WTC11 (cell line): ENCODE data around the gene PRKN. TPM values are rescaled to one million over a fixed set of nuclear protein-coding genes. Genes with fewer than 3 reads are reported as not detected.

Experiments
- ATAC-seq: fragments of 200-7000 bp; cut with Tn5 transposase; 2 replicates; pipeline ENCODE4 v1.10.0; 2021; ENCODE audit warnings: mild to moderate bottlenecking, moderate library complexity
- CTCF ChIA-PET: fragments of 300-600 bp; sonication (Branson Sonifier 250); formaldehyde crosslinking; loops from one replicate; lab custom pipeline; 2021; ENCODE audit warnings: antibody characterized with exemption; lab: Charles Lee
- POLR2A ChIA-PET: fragments of 350-600 bp; sonication (Branson Sonifier 250); formaldehyde crosslinking; loops from one replicate; lab custom pipeline; 2021; ENCODE audit warnings: antibody characterized with exemption; lab: Charles Lee
- DNase-seq: peaks from one replicate; pipeline ENCODE4 v3.0.0; 2021; ENCODE audit warnings: low spot score
- H3K27ac Mint-ChIP-seq: 2 replicates; pipeline ENCODE4 v1.8.0; 2021; ENCODE audit warnings: mixed read lengths
- H3K27me3 Mint-ChIP-seq: 2 replicates; pipeline ENCODE4 v1.8.0; 2021; ENCODE audit warnings: low read depth, mild to moderate bottlenecking, moderate library complexity, mixed read lengths
- H3K36me3 Mint-ChIP-seq: 2 replicates; pipeline ENCODE4 v1.8.0; 2021; ENCODE audit warnings: mixed read lengths
- H3K4me1 Mint-ChIP-seq: 2 replicates; pipeline ENCODE4 v1.8.0; 2022; ENCODE audit warnings: mixed read lengths
- H3K4me3 Mint-ChIP-seq: 2 replicates; pipeline ENCODE4 v1.8.0; 2021; ENCODE audit warnings: mild to moderate bottlenecking, moderate library complexity, mixed read lengths
- H3K9me3 Mint-ChIP-seq: 2 replicates; pipeline ENCODE4 v1.8.0; 2021; ENCODE audit warnings: mixed read lengths
- ARID4B ChIP-seq: sonication (generic); formaldehyde crosslinking; IDR thresholded peaks from 2 replicates; pipeline ENCODE4 v1.8.0; 2023; ENCODE audit warnings: missing genetic modification reagents, mild to moderate bottlenecking, borderline replicate concordance
- CTCF ChIP-seq: fragments of 200-600 bp; IDR thresholded peaks from 2 replicates; pipeline ENCODE4 v1.8.0; 2022; ENCODE audit warnings: antibody characterized with exemption
- E2F1 ChIP-seq: sonication (generic); formaldehyde crosslinking; IDR thresholded peaks from 2 replicates; pipeline ENCODE4 v1.8.0; 2022; ENCODE audit warnings: mild to moderate bottlenecking, missing genetic modification reagents
- JUN ChIP-seq: sonication (generic); formaldehyde crosslinking; IDR thresholded peaks from 2 replicates; pipeline ENCODE4 v1.8.0; 2023; ENCODE audit warnings: mild to moderate bottlenecking, missing genetic modification reagents
- MXD4 ChIP-seq: fragments of 250-450 bp; sonication (Bioruptor Pico); IDR thresholded peaks from 2 replicates; pipeline ENCODE4 v1.8.0; 2021; ENCODE audit warnings: mild to moderate bottlenecking, moderate library complexity, borderline replicate concordance
- NFATC4 ChIP-seq: fragments of 250-450 bp; sonication (Bioruptor Pico); IDR thresholded peaks from 2 replicates; pipeline ENCODE4 v1.9.0; 2021; ENCODE audit warnings: mild to moderate bottlenecking
- NR2C2 ChIP-seq: sonication (generic); formaldehyde crosslinking; IDR thresholded peaks from 2 replicates; pipeline ENCODE4 v1.8.0; 2022; ENCODE audit warnings: mild to moderate bottlenecking, missing genetic modification reagents
- RORB ChIP-seq: fragments of 250-450 bp; sonication (Bioruptor Pico); IDR thresholded peaks from 2 replicates; pipeline ENCODE4 v1.9.0; 2021; ENCODE audit warnings: mild to moderate bottlenecking
- SMAD3 ChIP-seq: sonication (generic); formaldehyde crosslinking; IDR thresholded peaks from 2 replicates; pipeline ENCODE4 v1.8.0; 2022; ENCODE audit warnings: missing genetic modification reagents, mild to moderate bottlenecking, borderline replicate concordance
- SMAD4 ChIP-seq: sonication (generic); formaldehyde crosslinking; IDR thresholded peaks from 2 replicates; pipeline ENCODE4 v1.8.0; 2022; ENCODE audit warnings: mild to moderate bottlenecking, missing genetic modification reagents
- TCF7 ChIP-seq: sonication (generic); formaldehyde crosslinking; IDR thresholded peaks from 2 replicates; pipeline ENCODE4 v1.8.0; 2022; ENCODE audit warnings: mild to moderate bottlenecking, low read depth, missing genetic modification reagents, moderate library complexity
- TEAD4 ChIP-seq: sonication (generic); formaldehyde crosslinking; IDR thresholded peaks from 2 replicates; pipeline ENCODE4 v1.8.0; 2022; ENCODE audit warnings: mild to moderate bottlenecking, missing genetic modification reagents
- ZNF219 ChIP-seq: sonication (generic); formaldehyde crosslinking; IDR thresholded peaks from 2 replicates; pipeline ENCODE4 v1.8.0; 2023; ENCODE audit warnings: missing genetic modification reagents, mild to moderate bottlenecking, borderline replicate concordance
- ZNF263 ChIP-seq: sonication (generic); formaldehyde crosslinking; IDR thresholded peaks from 2 replicates; pipeline ENCODE4 v1.8.1; 2022; ENCODE audit warnings: low read depth, mild to moderate bottlenecking, moderate library complexity, missing genetic modification reagents
- ZNF396 ChIP-seq: fragments of 250-450 bp; sonication (Bioruptor Pico); IDR thresholded peaks from 2 replicates; pipeline ENCODE4 v1.8.0; 2021; ENCODE audit warnings: mild to moderate bottlenecking, moderate library complexity, borderline replicate concordance
- ZNF416 ChIP-seq: fragments of 250-450 bp; sonication (Bioruptor Pico); IDR thresholded peaks from 2 replicates; pipeline ENCODE4 v1.9.0; 2021; ENCODE audit warnings: mild to moderate bottlenecking, inconsistent platforms
- ZNF423 ChIP-seq: fragments of 250-450 bp; sonication (Bioruptor Pico); IDR thresholded peaks from 2 replicates; pipeline ENCODE4 v2.1.2; 2022; ENCODE audit warnings: mild to moderate bottlenecking, moderate library complexity
- ZNF512 ChIP-seq: sonication (generic); formaldehyde crosslinking; IDR thresholded peaks from 2 replicates; pipeline ENCODE4 v1.8.1; 2022; ENCODE audit warnings: missing genetic modification reagents, borderline replicate concordance
- total RNA-seq: library from RNA; stranded (reverse); gene quantifications from 3 replicates; pipeline ENCODE4 v1.2.3, GENCODE V29; 2021
- TF ChIP-seq, protein P1 (sequence below): sonication (generic); formaldehyde crosslinking; conservative IDR thresholded peaks from 2 replicates; pipeline ENCODE4 v1.8.1; 2022; ENCODE audit warnings: mild to moderate bottlenecking, missing genetic modification reagents
- TF ChIP-seq, protein P2 (sequence below): fragments of 250-450 bp; sonication (Bioruptor Pico); IDR thresholded peaks from 2 replicates; pipeline ENCODE4 v1.9.0; 2021; ENCODE audit warnings: mild to moderate bottlenecking
- TF ChIP-seq, protein P3 (sequence below): sonication (generic); formaldehyde crosslinking; IDR thresholded peaks from 2 replicates; pipeline ENCODE4 v1.8.1; 2022; ENCODE audit warnings: low read depth, missing genetic modification reagents, borderline replicate concordance

Gene PRKN
- total RNA-seq, 1 experiment from 2014 or later, result 0.59 TPM

- 0 out of 2 replicates have a peak, but pooled peaks cover 3% of the 10 kb centered on the region for H3K4me1 Mint-ChIP-seq
- no peak overlapping the region for H3K27ac Mint-ChIP-seq
- H3K27me3 Mint-ChIP-seq, result no peaks in the 10 kb centered on the region
- H3K9me3 Mint-ChIP-seq, result no peaks in the 10 kb centered on the region
- no peak for ATAC-seq
- ChIA-PET POLR2A (no interaction called here), CTCF (no interaction called here)
- no peak overlapping the region for H3K4me3 Mint-ChIP-seq
- no peak for DNase-seq
- no peaks in the 10 kb centered on the region for H3K36me3 Mint-ChIP-seq
- no peak for TF ChIP-seq ZNF396 (CRISPR knock-in tag)
- no peak for TF ChIP-seq ARID4B
- TF ChIP-seq JUN (CRISPR knock-in tag), result no peak
- no peak for TF ChIP-seq SMAD4 (CRISPR knock-in tag)
- TF ChIP-seq RORB (CRISPR knock-in tag), result no peak
- TF ChIP-seq TCF7 (CRISPR knock-in tag), result no peak
- no peak for TF ChIP-seq ZNF263 (CRISPR knock-in tag)
- no peak for TF ChIP-seq NFATC4 (CRISPR knock-in tag)
- TF ChIP-seq, protein P1, sequence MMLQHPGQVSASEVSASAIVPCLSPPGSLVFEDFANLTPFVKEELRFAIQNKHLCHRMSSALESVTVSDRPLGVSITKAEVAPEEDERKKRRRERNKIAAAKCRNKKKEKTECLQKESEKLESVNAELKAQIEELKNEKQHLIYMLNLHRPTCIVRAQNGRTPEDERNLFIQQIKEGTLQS (CRISPR knock-in tag), result no peak
- TF ChIP-seq, protein P2, sequence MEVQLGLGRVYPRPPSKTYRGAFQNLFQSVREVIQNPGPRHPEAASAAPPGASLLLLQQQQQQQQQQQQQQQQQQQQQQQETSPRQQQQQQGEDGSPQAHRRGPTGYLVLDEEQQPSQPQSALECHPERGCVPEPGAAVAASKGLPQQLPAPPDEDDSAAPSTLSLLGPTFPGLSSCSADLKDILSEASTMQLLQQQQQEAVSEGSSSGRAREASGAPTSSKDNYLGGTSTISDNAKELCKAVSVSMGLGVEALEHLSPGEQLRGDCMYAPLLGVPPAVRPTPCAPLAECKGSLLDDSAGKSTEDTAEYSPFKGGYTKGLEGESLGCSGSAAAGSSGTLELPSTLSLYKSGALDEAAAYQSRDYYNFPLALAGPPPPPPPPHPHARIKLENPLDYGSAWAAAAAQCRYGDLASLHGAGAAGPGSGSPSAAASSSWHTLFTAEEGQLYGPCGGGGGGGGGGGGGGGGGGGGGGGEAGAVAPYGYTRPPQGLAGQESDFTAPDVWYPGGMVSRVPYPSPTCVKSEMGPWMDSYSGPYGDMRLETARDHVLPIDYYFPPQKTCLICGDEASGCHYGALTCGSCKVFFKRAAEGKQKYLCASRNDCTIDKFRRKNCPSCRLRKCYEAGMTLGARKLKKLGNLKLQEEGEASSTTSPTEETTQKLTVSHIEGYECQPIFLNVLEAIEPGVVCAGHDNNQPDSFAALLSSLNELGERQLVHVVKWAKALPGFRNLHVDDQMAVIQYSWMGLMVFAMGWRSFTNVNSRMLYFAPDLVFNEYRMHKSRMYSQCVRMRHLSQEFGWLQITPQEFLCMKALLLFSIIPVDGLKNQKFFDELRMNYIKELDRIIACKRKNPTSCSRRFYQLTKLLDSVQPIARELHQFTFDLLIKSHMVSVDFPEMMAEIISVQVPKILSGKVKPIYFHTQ, result no peak
- TF ChIP-seq SMAD3 (CRISPR knock-in tag), result no peak
- TF ChIP-seq ZNF512, result no peak
- TF ChIP-seq, all 79 proteins: peak for 0
Measured at GRCh38 chr6:162651505-162651904, 76.1 kb downstream of the PRKN start.

GRCh38 chr6:162649271-162649670 is 78.3 kb downstream of the PRKN start:
- Mint-ChIP-seq H3K27ac (no peak overlapping the region), H3K4me1 (peaks cover 3% of the 10 kb centered on the region; the same call in 1 of the 2 replicates), H3K27me3 (no peaks in the 10 kb centered on the region), H3K9me3 (no peaks in the 10 kb centered on the region), H3K4me3 (no peak overlapping the region), H3K36me3 (no peaks in the 10 kb centered on the region)
- ChIA-PET POLR2A (no interaction called here), CTCF (no interaction called here)
- no peak for DNase-seq
- no peak for ATAC-seq
- TF ChIP-seq, protein P3, sequence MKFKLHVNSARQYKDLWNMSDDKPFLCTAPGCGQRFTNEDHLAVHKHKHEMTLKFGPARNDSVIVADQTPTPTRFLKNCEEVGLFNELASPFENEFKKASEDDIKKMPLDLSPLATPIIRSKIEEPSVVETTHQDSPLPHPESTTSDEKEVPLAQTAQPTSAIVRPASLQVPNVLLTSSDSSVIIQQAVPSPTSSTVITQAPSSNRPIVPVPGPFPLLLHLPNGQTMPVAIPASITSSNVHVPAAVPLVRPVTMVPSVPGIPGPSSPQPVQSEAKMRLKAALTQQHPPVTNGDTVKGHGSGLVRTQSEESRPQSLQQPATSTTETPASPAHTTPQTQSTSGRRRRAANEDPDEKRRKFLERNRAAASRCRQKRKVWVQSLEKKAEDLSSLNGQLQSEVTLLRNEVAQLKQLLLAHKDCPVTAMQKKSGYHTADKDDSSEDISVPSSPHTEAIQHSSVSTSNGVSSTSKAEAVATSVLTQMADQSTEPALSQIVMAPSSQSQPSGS (CRISPR knock-in tag), result no peak
- no peak for TF ChIP-seq ZNF416 (CRISPR knock-in tag)
- no peak for TF ChIP-seq JUN (CRISPR knock-in tag)
- TF ChIP-seq CTCF, result no peak
- no peak for TF ChIP-seq NR2C2 (CRISPR knock-in tag)
- TF ChIP-seq ZNF423, result no peak
- TF ChIP-seq ZNF263 (CRISPR knock-in tag), result no peak
- no peak for TF ChIP-seq MXD4 (CRISPR knock-in tag)
- no peak for TF ChIP-seq TEAD4 (CRISPR knock-in tag)
- TF ChIP-seq ZNF219 (CRISPR knock-in tag), result no peak
- TF ChIP-seq E2F1 (CRISPR knock-in tag), result no peak
